H9 (cell line): ENCODE data around the gene OCRL. TPM values are rescaled to one million over a fixed set of nuclear protein-coding genes. Genes with fewer than 3 reads are reported as not detected.

ENCODE experiments used
- DNase-seq: peaks from one replicate; pipeline ENCODE4 v3.0.0-alpha.2; 2017
- H2AFZ ChIP-seq: one replicate; pipeline ENCODE4 v1.6.1; 2013; ENCODE audit warnings: mild to moderate bottlenecking, low read length, control low read depth, moderate library complexity
- H2AK5ac ChIP-seq: 2 replicates; pipeline ENCODE4 v1.6.1; 2013; ENCODE audit warnings: low read length, control low read depth, mixed read lengths; ENCODE audit not compliant: insufficient read length
- H2BK120ac ChIP-seq: one replicate; pipeline ENCODE4 v1.6.1; 2013; ENCODE audit warnings: low read depth, mild to moderate bottlenecking, low read length, control low read depth, inconsistent platforms; ENCODE audit not compliant: poor library complexity, severe bottlenecking
- H2BK12ac ChIP-seq: 2 replicates; pipeline ENCODE4 v1.6.1; 2013; ENCODE audit warnings: low read length, control low read depth, mixed read lengths, low read depth; ENCODE audit not compliant: insufficient read length
- H2BK15ac ChIP-seq: 2 replicates; pipeline ENCODE4 v1.6.1; 2013; ENCODE audit warnings: low read depth, low read length, control low read depth
- H2BK20ac ChIP-seq: one replicate; pipeline ENCODE4 v1.6.1; 2013; ENCODE audit warnings: low read depth, mild to moderate bottlenecking, low read length, control low read depth, inconsistent platforms; ENCODE audit not compliant: poor library complexity, severe bottlenecking
- H2BK5ac ChIP-seq: 2 replicates; pipeline ENCODE4 v1.6.1; 2013; ENCODE audit warnings: low read length, control low read depth, mixed read lengths; ENCODE audit not compliant: insufficient read length
- H3K14ac ChIP-seq: 2 replicates; pipeline ENCODE4 v1.6.1; 2013; ENCODE audit warnings: low read length, control low read depth; ENCODE audit not compliant: insufficient read depth
- H3K18ac ChIP-seq: 2 replicates; pipeline ENCODE4 v1.6.1; 2013; ENCODE audit warnings: low read depth, mild to moderate bottlenecking, mixed read lengths, low read length, control low read depth; ENCODE audit not compliant: insufficient read length
- H3K23ac ChIP-seq: 2 replicates; pipeline ENCODE4 v1.6.1; 2013; ENCODE audit warnings: low read length, control low read depth, mixed read lengths, low read depth; ENCODE audit not compliant: insufficient read length
- H3K23me2 ChIP-seq: 2 replicates; pipeline ENCODE4 v1.6.1; 2013; ENCODE audit warnings: low read depth, mild to moderate bottlenecking, mixed read lengths, low read length, control low read depth; ENCODE audit not compliant: insufficient read length, poor library complexity, severe bottlenecking
- H3K27ac ChIP-seq: 2 replicates; pipeline ENCODE4 v1.5.1; 2013; ENCODE audit warnings: low read length, control low read depth, mixed read lengths, low read depth; ENCODE audit not compliant: insufficient read length
- H3K27me3 ChIP-seq: 2 replicates; pipeline ENCODE4 v1.6.1; 2013; ENCODE audit warnings: low read length, control low read depth, inconsistent platforms; ENCODE audit not compliant: insufficient read depth
- H3K4ac ChIP-seq: 2 replicates; pipeline ENCODE4 v1.6.1; 2013; ENCODE audit warnings: low read depth, mild to moderate bottlenecking, control low read depth, inconsistent platforms, low read length, moderate library complexity
- H3K4me1 ChIP-seq: 2 replicates; pipeline ENCODE4 v1.6.1; 2013; ENCODE audit warnings: low read length, control low read depth, inconsistent platforms; ENCODE audit not compliant: insufficient read depth
- H3K4me2 ChIP-seq: 2 replicates; pipeline ENCODE4 v1.6.1; 2013; ENCODE audit warnings: low read length, control low read depth, mixed read lengths; ENCODE audit not compliant: insufficient read length, insufficient read depth
- H3K56ac ChIP-seq: 2 replicates; pipeline ENCODE4 v1.6.1; 2013; ENCODE audit warnings: low read depth, mild to moderate bottlenecking, mixed read lengths, low read length, control low read depth; ENCODE audit not compliant: insufficient read length
- H3K79me1 ChIP-seq: 2 replicates; pipeline ENCODE4 v1.6.1; 2013; ENCODE audit warnings: low read depth, mild to moderate bottlenecking, moderate library complexity, low read length, control low read depth, inconsistent platforms; ENCODE audit not compliant: insufficient read depth, poor library complexity, severe bottlenecking
- H3K79me2 ChIP-seq: 2 replicates; pipeline ENCODE4 v1.6.1; 2013; ENCODE audit warnings: low read length, control low read depth, inconsistent platforms; ENCODE audit not compliant: insufficient read depth
- H3K9ac ChIP-seq: 2 replicates; pipeline ENCODE4 v1.6.1; 2013; ENCODE audit warnings: low read length, control low read depth, mixed read lengths; ENCODE audit not compliant: insufficient read length; ENCODE audit errors: extremely low read depth
- H3K9me3 ChIP-seq: one replicate; pipeline ENCODE4 v1.6.1; 2013; ENCODE audit warnings: low read depth, low read length, inconsistent platforms; ENCODE audit not compliant: control insufficient read depth
- H3T11ph ChIP-seq: one replicate; pipeline ENCODE4 v1.6.1; 2013; ENCODE audit warnings: mild to moderate bottlenecking, low read length, control low read depth, inconsistent platforms
- H4K20me1 ChIP-seq: one replicate; pipeline ENCODE4 v1.6.1; 2013; ENCODE audit not compliant: control insufficient read depth, insufficient read length, insufficient read depth
- H4K5ac ChIP-seq: 2 replicates; pipeline ENCODE4 v1.6.1; 2013; ENCODE audit warnings: low read depth, mild to moderate bottlenecking, mixed read lengths, low read length, control low read depth; ENCODE audit not compliant: insufficient read length
- H4K8ac ChIP-seq: replicated peaks from 2 replicates; pipeline ENCODE4 v1.6.1; 2013; ENCODE audit warnings: low read length, control low read depth, mixed read lengths, low read depth; ENCODE audit not compliant: insufficient read length
- H4K91ac ChIP-seq: 2 replicates; pipeline ENCODE4 v1.6.1; 2013; ENCODE audit warnings: low read depth, mild to moderate bottlenecking, moderate library complexity, mixed read lengths, low read length, control low read depth; ENCODE audit not compliant: insufficient read length
- H3K27ac Mint-ChIP-seq, 3 experiments: 2 replicates in 2 of 3; 3 replicates in 1 of 3; pipeline ENCODE4 v1.8.0; 2020 to 2021; ENCODE audit warnings: mixed read lengths in 3 of 3, mild to moderate bottlenecking in 1 of 3, moderate library complexity in 1 of 3
- H3K27me3 Mint-ChIP-seq: 2 replicates; pipeline ENCODE4 v1.8.0; 2021; ENCODE audit warnings: low read depth, mild to moderate bottlenecking, moderate library complexity, mixed read lengths
- H3K36me3 Mint-ChIP-seq, 3 experiments: 2 replicates in 2 of 3; 3 replicates in 1 of 3; pipeline ENCODE4 v1.8.0; 2020 to 2021; ENCODE audit warnings: low read depth in 3 of 3, mixed read lengths in 3 of 3; ENCODE audit not compliant: insufficient read depth in 1 of 3
- H3K4me1 Mint-ChIP-seq, 2 experiments: 2 replicates each; pipeline ENCODE4 v1.8.0; 2020; ENCODE audit warnings: mixed read lengths in 2 of 2
- H3K4me3 Mint-ChIP-seq, 2 experiments: 2 replicates in 1 of 2; 3 replicates in 1 of 2; pipeline ENCODE4 v1.8.0; 2020 to 2021; ENCODE audit warnings: mild to moderate bottlenecking in 2 of 2, mixed read lengths in 2 of 2, moderate library complexity in 1 of 2
- H3K9me3 Mint-ChIP-seq, 2 experiments: 2 replicates in 1 of 2; 3 replicates in 1 of 2; pipeline ENCODE4 v1.8.0; 2020; ENCODE audit warnings: mild to moderate bottlenecking in 2 of 2, mixed read lengths in 2 of 2, moderate library complexity in 1 of 2
- WGBS: extraction: QIAGEN DNeasy Blood & Tissue Kit; methylation state at CpG from one replicate; pipeline ENCODE4 v1.1.7; 2013; ENCODE audit warnings: missing lambda C conversion rate, low lambda C conversion rate, mixed read lengths; ENCODE audit not compliant: insufficient read length; ENCODE audit errors: extremely low coverage; 5-methylcytosine and 5-hydroxymethylcytosine counted together
- total RNA-seq: library from RNA; stranded (reverse); gene quantifications from 2 replicates; pipeline ENCODE4 v1.2.1, GENCODE V29; 2021
- TF ChIP-seq, protein P1 (sequence below): fragments of 200-600 bp; sonication (generic); conservative IDR thresholded peaks from 3 replicates; pipeline ENCODE4 v1.8.0; 2021; ENCODE audit warnings: antibody characterized with exemption, mild to moderate bottlenecking

OCRL gene
- total RNA-seq, 1 experiment from 2014 or later: 31.4 TPM

GRCh38 chrX:129574214-129574613 lies 34.2 kb downstream of the OCRL start:
- H2BK15ac ChIP-seq: no peak overlapping the region
- H3K27ac ChIP-seq: no peak overlapping the region
- H3K79me1 ChIP-seq: no peaks in the 10 kb centered on the region
- H3K23ac ChIP-seq: no peak overlapping the region
- no peaks in the 10 kb centered on the region for H4K20me1 ChIP-seq
- no peak overlapping the region for H3K9ac ChIP-seq
- no peak overlapping the region for H3K18ac ChIP-seq
- H3K14ac ChIP-seq: no peak overlapping the region
- no peaks in the 10 kb centered on the region for H3K23me2 ChIP-seq
- H2AK5ac ChIP-seq: no peak overlapping the region
- Mint-ChIP-seq H3K9me3 (no peaks in the 10 kb centered on the region), H3K27ac (no peak overlapping the region), H3K27me3 (no peaks in the 10 kb centered on the region), H3K4me1 (no peaks in the 10 kb centered on the region), H3K4me3 (no peak overlapping the region), H3K36me3 (peaks cover 36 to 80% (median 72%) of the 10 kb centered on the region in 3 experiments; a peak in 6 of 7 replicates)
- H2BK12ac ChIP-seq: no peak overlapping the region
- no peak overlapping the region for H4K5ac ChIP-seq
- no peak overlapping the region for H2BK5ac ChIP-seq
- H2BK120ac ChIP-seq: no peak overlapping the region
- no peak overlapping the region for H4K91ac ChIP-seq
- no peak overlapping the region for H4K8ac ChIP-seq
- no peak overlapping the region for H3K4ac ChIP-seq
- DNase-seq: no peak
- H3K4me2 ChIP-seq: no peak overlapping the region
- H3K79me2 ChIP-seq: no peaks in the 10 kb centered on the region
- H2BK20ac ChIP-seq: no peak overlapping the region
- no CpG with 5 or more reads among the region's 2 CpGs for WGBS
- no peaks in the 10 kb centered on the region for H3K9me3 ChIP-seq
- H2AFZ ChIP-seq: no peak overlapping the region
- TF ChIP-seq, protein P1, sequence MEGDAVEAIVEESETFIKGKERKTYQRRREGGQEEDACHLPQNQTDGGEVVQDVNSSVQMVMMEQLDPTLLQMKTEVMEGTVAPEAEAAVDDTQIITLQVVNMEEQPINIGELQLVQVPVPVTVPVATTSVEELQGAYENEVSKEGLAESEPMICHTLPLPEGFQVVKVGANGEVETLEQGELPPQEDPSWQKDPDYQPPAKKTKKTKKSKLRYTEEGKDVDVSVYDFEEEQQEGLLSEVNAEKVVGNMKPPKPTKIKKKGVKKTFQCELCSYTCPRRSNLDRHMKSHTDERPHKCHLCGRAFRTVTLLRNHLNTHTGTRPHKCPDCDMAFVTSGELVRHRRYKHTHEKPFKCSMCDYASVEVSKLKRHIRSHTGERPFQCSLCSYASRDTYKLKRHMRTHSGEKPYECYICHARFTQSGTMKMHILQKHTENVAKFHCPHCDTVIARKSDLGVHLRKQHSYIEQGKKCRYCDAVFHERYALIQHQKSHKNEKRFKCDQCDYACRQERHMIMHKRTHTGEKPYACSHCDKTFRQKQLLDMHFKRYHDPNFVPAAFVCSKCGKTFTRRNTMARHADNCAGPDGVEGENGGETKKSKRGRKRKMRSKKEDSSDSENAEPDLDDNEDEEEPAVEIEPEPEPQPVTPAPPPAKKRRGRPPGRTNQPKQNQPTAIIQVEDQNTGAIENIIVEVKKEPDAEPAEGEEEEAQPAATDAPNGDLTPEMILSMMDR: no peak
- no peak overlapping the region for H3K56ac ChIP-seq
- H3T11ph ChIP-seq: no peak overlapping the region
- H3K27me3 ChIP-seq: no peaks in the 10 kb centered on the region
- H3K4me1 ChIP-seq: no peaks in the 10 kb centered on the region
